ENCODE measurements around the gene KRTAP23-1. TPM values are rescaled to one million over a fixed set of nuclear protein-coding genes. Genes with fewer than 3 reads are reported as not detected.

Gene KRTAP23-1, protein sequence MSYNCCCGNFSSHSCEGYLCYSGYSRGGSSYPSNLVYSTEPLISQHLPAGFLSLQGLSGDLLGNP
- not detected for total RNA-seq

DNA sequence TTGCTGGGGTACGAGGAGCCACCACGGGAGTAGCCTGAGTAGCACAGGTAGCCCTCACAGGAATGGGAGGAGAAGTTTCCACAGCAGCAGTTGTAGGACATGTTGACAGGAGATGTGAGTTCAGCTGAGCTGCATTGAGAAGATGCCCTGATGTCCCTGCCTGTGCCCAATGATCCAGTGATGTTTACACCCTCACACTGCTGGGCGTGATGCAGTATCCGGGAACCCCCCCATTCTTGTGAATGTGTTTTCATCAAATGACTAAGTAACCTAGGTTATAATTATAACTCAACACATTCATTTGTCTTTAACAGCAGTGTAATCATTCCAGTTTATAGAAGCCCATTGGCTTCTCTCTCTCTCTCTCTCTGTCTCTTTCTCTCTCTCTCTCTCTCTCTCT lies at the start of gene KRTAP23-1:
Gene KRTAP23-1, minus strand, starts transcription at position 101 of the 400 bp plus-strand sequence. Its CDS starts 0 bp downstream, at position 101.
- ATAC-seq (replicated peaks in 6 of 8) = peak in 1 of 8 experiments; percentile 42
- in situ Hi-C loops (cut with MboI; ENCODE audit: low pct_unique_long_range_greater_than_20kb in 2 of 9, low sequenced_read_pairs in 9 of 9, unreplicated experiment in 9 of 9) = loop anchor here in 1 of 9 experiments (25.0 kb wide), 1 partner anchor 714 kb away; no protein-coding TSS in a partner anchor
- WGBS, 10 experiments = 0 to 100% (median 87%) methylated on average over 1 to 4 of the region's 4 CpGs; no CpG with 5 or more reads in 2 of the 10 experiments
- Histone ChIP-seq H3K4me1 (replicated peaks in 1 of 2) (peaks cover 6 to 20% of the 10 kb centered on the region in 2 donors), H3K27ac (no peak within 1 kb of the TSS), H3K4me3 (no peak within 1 kb of the TSS)

DNA sequence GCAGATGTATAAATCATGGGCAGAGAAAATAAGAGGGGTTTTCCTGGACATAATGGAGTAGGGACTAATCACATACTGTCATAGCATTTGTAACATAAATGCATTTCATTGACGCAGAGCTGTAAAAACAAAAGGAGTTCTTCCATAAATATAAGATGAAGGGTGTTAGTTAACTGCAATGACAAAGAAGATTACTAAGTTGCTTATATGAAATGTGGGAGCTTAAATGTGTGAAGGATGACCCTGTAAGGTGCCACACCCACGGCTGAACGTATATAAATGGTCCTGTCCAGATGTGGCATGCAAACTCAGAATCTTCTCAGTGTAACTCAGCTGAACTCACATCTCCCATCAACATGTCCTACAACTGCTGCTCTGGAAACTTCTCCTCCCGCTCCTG lies 47.3 kb upstream of the KRTAP23-1 start, which contains the start of gene KRTAP13-1:
Gene KRTAP13-1, plus strand, starts transcription at position 301 of the 400 bp plus-strand sequence. Its CDS starts 56 bp downstream, at position 357.
- ATAC-seq (replicated peaks in 6 of 8) = peak in 1 of 8 experiments; percentile 74
- in situ Hi-C loops (cut with MboI; ENCODE audit: low pct_unique_long_range_greater_than_20kb in 2 of 9, low sequenced_read_pairs in 9 of 9, unreplicated experiment in 9 of 9) = no loop called here
- H3K4me1 ChIP-seq (replicated peaks in 1 of 2) = peaks cover 0 to 8% of the 10 kb centered on the region in 2 donors
- H3K27ac ChIP-seq = no peak within 1 kb of the TSS
- no peak within 1 kb of the TSS for H3K4me3 ChIP-seq
- 21 to 90% (median 50%) methylated on average over 1 to 4 of the region's 4 CpGs; no CpG with 5 or more reads in 3 of the 10 experiments for WGBS, 10 experiments

DNA sequence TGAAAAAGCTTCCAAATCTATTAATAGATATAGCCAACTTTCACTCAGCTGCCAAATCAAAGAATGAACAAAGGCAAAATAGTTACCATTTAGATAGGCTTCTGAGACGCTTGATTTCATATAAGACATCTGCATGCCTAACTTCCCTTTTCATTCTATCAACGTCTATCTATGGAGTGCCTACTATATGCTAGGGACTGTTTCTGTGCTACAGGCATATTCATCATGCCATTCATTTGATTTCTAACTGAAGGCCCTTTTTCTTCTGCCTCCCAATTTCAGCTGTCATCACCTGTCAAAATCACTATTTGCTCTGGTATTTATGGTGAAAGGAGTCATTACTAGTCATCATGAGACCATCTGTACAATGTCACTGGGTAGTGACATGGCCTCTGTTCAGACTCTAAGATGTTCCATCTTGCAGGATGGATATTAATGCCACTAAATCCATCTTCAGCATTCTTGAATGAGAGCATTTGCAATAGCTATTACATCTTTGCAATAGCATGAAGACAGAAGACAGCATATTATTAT lies 43.2 kb upstream of the KRTAP23-1 start:
- ATAC-seq (replicated peaks in 6 of 8) = peak in 5 of 8 experiments; percentile 20 to 95 (median 94)
- 8 to 93% (median 56%) methylated on average over 1 to 2 of the region's 2 CpGs; no CpG with 5 or more reads in 4 of the 10 experiments for WGBS, 10 experiments
- in situ Hi-C loops (cut with MboI; ENCODE audit: low pct_unique_long_range_greater_than_20kb in 2 of 9, low sequenced_read_pairs in 9 of 9, unreplicated experiment in 9 of 9) = no loop called here

DNA sequence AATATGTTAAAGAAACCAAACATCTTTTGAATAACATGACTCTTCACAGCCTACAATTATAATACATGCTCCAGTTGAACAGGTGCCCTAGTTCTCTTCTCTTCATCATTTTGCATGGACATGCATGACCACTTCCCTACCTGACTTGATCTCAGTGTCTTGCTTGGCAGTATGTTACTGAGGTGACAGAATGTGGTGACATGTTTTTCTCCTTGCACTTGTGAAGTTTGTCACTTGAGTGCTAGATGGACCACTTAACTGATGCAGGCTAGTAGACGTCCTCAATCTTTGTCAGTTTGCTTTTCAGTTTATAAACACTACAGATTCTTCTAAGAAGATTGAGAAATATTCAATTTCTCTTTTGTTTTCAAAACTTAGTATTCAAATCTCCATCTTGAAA lies 33.8 kb upstream of the KRTAP23-1 start:
- in situ Hi-C loops (cut with MboI; ENCODE audit: low pct_unique_long_range_greater_than_20kb in 2 of 9, low sequenced_read_pairs in 9 of 9, unreplicated experiment in 9 of 9) = no loop called here
- Histone ChIP-seq H3K4me1 (replicated peaks in 1 of 2) (no peaks in the 10 kb centered on the region), H3K27ac (no peak overlapping the region), H3K4me3 (no peak overlapping the region)
- 0 to 100% (median 60%) methylated on average over 1 of the region's 1 CpG; no CpG with 5 or more reads in 3 of the 10 experiments for WGBS, 10 experiments
- ATAC-seq (replicated peaks in 6 of 8) = no peak

More for the DNA sequence above, 43.2 kb upstream of the KRTAP23-1 start:
- Histone ChIP-seq H3K27ac (peak overlapping the region in 1 of 2 donors; percentile 24), H3K4me1 (replicated peaks in 1 of 2) (peaks cover 0 to 8% of the 10 kb centered on the region in 2 donors), H3K4me3 (no peak overlapping the region)

- Histone ChIP-seq H3K4me3 (no peak within 1 kb of the TSS), H3K27ac (no peak within 1 kb of the TSS), H3K4me1 (replicated peaks in 1 of 2) (no peaks in the 10 kb centered on the region)
- 0 to 95% (median 81%) methylated on average over 1 to 5 of the region's 5 CpGs for WGBS, 10 experiments
- ATAC-seq (replicated peaks in 6 of 8) = no peak
- in situ Hi-C loops (cut with MboI; ENCODE audit: low pct_unique_long_range_greater_than_20kb in 2 of 9, low sequenced_read_pairs in 9 of 9, unreplicated experiment in 9 of 9) = no loop called here
Observed at GRCh38 chr21:30372139-30372770, 23.8 kb upstream of the KRTAP23-1 start, which contains the start of gene KRTAP13-2. Gene KRTAP13-2 (minus strand): TSS chr21:30372271. CDS start chr21:30372213, 58 bp downstream.

DNA sequence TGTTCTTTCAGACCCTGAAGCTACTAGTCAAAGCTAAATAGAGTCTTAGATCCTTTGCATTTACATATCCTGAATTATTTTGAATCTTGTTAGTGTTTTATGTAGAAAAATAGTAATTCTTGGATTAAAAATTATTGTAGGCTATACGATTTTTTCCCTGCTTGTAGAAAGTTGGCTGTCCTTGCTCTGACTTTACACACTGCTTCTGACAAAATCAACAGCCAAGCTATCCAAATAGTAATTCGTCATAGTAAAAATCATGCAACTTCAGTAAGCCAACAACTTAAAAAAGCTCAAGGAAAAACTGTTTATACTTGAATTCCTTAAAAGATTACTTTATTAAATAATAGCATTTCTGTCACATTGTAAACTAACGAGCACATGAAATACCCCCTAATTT lies 7.5 kb upstream of the KRTAP23-1 start:
- peaks cover 0 to 4% of the 10 kb centered on the region in 2 donors for H3K4me1 ChIP-seq (replicated peaks in 1 of 2)
- in situ Hi-C loops (cut with MboI; ENCODE audit: low pct_unique_long_range_greater_than_20kb in 2 of 9, low sequenced_read_pairs in 9 of 9, unreplicated experiment in 9 of 9) = no loop called here
- no peak for ATAC-seq (replicated peaks in 6 of 8)
- no peak overlapping the region for H3K27ac ChIP-seq
- no peak overlapping the region for H3K4me3 ChIP-seq
- WGBS, 10 experiments = 3 to 95% (median 69%) methylated on average over 2 to 3 of the region's 3 CpGs; no CpG with 5 or more reads in 1 of the 10 experiments

DNA sequence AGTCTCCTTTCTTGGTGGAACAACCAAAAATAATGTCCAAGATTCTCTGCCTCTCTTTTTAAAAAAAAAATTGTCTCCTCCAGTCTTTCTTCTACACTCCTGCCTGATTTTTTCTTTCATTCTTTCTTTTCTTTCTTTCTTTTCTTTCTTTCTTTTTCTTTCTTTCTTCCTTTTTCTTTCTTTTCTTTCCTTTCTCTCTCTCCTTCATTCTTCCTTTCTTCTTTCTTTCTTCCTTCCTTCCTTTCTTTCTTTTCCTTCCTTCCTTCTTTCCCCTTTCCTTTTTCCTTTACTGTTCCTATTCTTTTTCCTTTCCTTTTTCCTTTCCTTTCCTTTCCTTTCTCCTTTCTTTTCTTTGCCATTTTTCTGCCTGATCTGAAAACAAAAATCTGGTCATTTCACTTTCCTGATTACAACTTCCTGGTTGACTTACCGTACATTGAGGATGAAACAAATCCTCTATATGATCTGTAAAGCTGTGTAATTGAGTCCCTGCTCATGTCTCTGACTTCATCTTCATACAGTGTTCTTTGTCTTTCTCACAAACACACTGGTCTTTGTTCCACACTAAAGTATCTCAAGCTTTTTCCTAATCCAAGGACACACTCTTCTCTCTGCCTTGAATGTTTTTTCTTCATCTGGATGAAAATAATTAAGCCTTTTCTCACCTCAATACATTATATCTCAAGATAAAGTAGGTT lies 6.1 kb upstream of the KRTAP23-1 start:
- ATAC-seq (replicated peaks in 6 of 8) = no peak
- 0 to 100% (median 83%) methylated on average over 1 of the region's 1 CpG; no CpG with 5 or more reads in 1 of the 10 experiments for WGBS, 10 experiments
- in situ Hi-C loops (cut with MboI; ENCODE audit: low pct_unique_long_range_greater_than_20kb in 2 of 9, low sequenced_read_pairs in 9 of 9, unreplicated experiment in 9 of 9) = no loop called here
- no peak overlapping the region for H3K4me3 ChIP-seq
- peaks cover 6 to 16% of the 10 kb centered on the region in 2 donors for H3K4me1 ChIP-seq (replicated peaks in 1 of 2)
- H3K27ac ChIP-seq = no peak overlapping the region

GRCh38 chr21:30351534-30351933 lies 3.1 kb upstream of the KRTAP23-1 start:
- H3K4me1 ChIP-seq (replicated peaks in 1 of 2) = peaks cover 6 to 20% of the 10 kb centered on the region in 2 donors
- 56 to 100% (median 90%) methylated on average over 1 of the region's 1 CpG; no CpG with 5 or more reads in 1 of the 10 experiments for WGBS, 10 experiments
- H3K27ac ChIP-seq = no peak overlapping the region
- ATAC-seq (replicated peaks in 6 of 8) = no peak
- no peak overlapping the region for H3K4me3 ChIP-seq
- in situ Hi-C loops (cut with MboI; ENCODE audit: low pct_unique_long_range_greater_than_20kb in 2 of 9, low sequenced_read_pairs in 9 of 9, unreplicated experiment in 9 of 9) = no loop called here

DNA sequence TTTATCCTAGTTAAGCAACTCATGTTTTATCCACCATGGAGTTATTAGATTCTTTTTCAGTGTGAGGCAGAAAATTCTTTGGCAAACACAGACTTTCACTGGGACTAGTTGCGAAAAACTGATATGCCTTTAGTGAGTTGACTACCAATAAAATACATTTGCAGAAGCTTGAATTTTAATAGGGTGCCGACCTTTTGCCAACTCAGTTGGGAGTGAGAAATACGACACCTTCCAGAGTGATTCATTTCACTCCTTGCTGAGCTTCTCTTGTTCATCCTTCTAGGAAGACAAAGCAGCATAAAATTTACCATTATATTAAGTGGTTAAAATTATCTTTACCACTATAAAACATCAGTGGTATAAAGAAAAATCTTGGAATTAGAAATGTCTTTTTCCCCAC lies 1.2 kb upstream of the KRTAP23-1 start:
- no peak for ATAC-seq (replicated peaks in 6 of 8)
- Histone ChIP-seq H3K27ac (no peak overlapping the region), H3K4me3 (no peak overlapping the region), H3K4me1 (replicated peaks in 1 of 2) (peaks cover 6 to 20% of the 10 kb centered on the region in 2 donors)
- 0 to 86% (median 42%) methylated on average over 1 to 3 of the region's 3 CpGs for WGBS, 10 experiments
- in situ Hi-C loops (cut with MboI; ENCODE audit: low pct_unique_long_range_greater_than_20kb in 2 of 9, low sequenced_read_pairs in 9 of 9, unreplicated experiment in 9 of 9) = loop anchor here in 1 of 9 experiments (25.0 kb wide), 1 partner anchor 713 kb away; no protein-coding TSS in a partner anchor

- no peak overlapping the region for H3K27ac ChIP-seq
- no peak for ATAC-seq (replicated peaks in 6 of 8)
Observed at GRCh38 chr21:30345014-30345413, 3.4 kb downstream of the KRTAP23-1 start.

GRCh38 chr21:30340714-30341573 lies 7.5 kb downstream of the KRTAP23-1 start:
- in situ Hi-C loops (cut with MboI; ENCODE audit: low pct_unique_long_range_greater_than_20kb in 2 of 9, low sequenced_read_pairs in 9 of 9, unreplicated experiment in 9 of 9) = loop anchor here in 1 of 9 experiments (25.0 kb wide), 1 partner anchor 721 kb away; no protein-coding TSS in a partner anchor
- Histone ChIP-seq H3K4me1 (replicated peaks in 1 of 2) (peaks cover 0 to 8% of the 10 kb centered on the region in 2 donors), H3K4me3 (no peak overlapping the region), H3K27ac (no peak overlapping the region)
- 75 to 100% (median 95%) methylated on average over 2 of the region's 2 CpGs; no CpG with 5 or more reads in 1 of the 10 experiments for WGBS, 10 experiments
- ATAC-seq (replicated peaks in 6 of 8) = peak in 3 of 8 experiments; percentile 26 to 45 (median 31)

More at GRCh38 chr21:30345014-30345413, 3.4 kb downstream of the KRTAP23-1 start:
- H3K4me3 ChIP-seq = no peak overlapping the region
- 0 to 100% (median 82%) methylated on average over 1 to 2 of the region's 2 CpGs; no CpG with 5 or more reads in 1 of the 10 experiments for WGBS, 10 experiments
- peaks cover under 1 to 10% of the 10 kb centered on the region in 2 donors for H3K4me1 ChIP-seq (replicated peaks in 1 of 2)
- in situ Hi-C loops (cut with MboI; ENCODE audit: low pct_unique_long_range_greater_than_20kb in 2 of 9, low sequenced_read_pairs in 9 of 9, unreplicated experiment in 9 of 9) = loop anchor here in 1 of 9 experiments (25.0 kb wide), 1 partner anchor 717 kb away; no protein-coding TSS in a partner anchor

- WGBS, 10 experiments = 25 to 93% (median 76%) methylated on average over 1 to 4 of the region's 4 CpGs
- Histone ChIP-seq H3K4me1 (replicated peaks in 1 of 2) (peaks cover 0 to 8% of the 10 kb centered on the region in 2 donors), H3K4me3 (no peak overlapping the region), H3K27ac (no peak overlapping the region)
- peak in 2 of 8 experiments; percentile 55 to 85 for ATAC-seq (replicated peaks in 6 of 8)
- in situ Hi-C loops (cut with MboI; ENCODE audit: low pct_unique_long_range_greater_than_20kb in 2 of 9, low sequenced_read_pairs in 9 of 9, unreplicated experiment in 9 of 9) = loop anchor here in 1 of 9 experiments (25.0 kb wide), 1 partner anchor 724 kb away; no protein-coding TSS in a partner anchor
Observed at GRCh38 chr21:30338717-30339116, 9.7 kb downstream of the KRTAP23-1 start.
